Spleen (tissue), 7 donors: ENCODE measurements around the gene PLEKHA3.

ENCODE experiments used
- CTCF ChIP-seq, 11 experiments: fragments of 200-600 bp in 7 of 11; fragments of 450-650 bp in 4 of 11; sonication (generic) in 4 of 11; IDR thresholded peaks in 8 of 11; conservative IDR thresholded peaks in 3 of 11; 1 replicate in 7 of 11; 2 replicates in 4 of 11; pipeline versions ENCODE4 v1.4.0 to v1.8.0; 2016 to 2021; ENCODE audit warnings: antibody characterized with exemption in 11 of 11, inconsistent platforms in 4 of 11, mild to moderate bottlenecking in 1 of 11
- POLR2A ChIP-seq, 3 donors: fragments of 450-650 bp; IDR thresholded peaks; one replicate each; pipeline ENCODE4 v1.5.1; 2017; ENCODE audit warnings: antibody characterized with exemption in 3 of 3, mild to moderate bottlenecking in 1 of 3
- donor health status: DM: no; HTN: no; CAD: no; lungs with moderate emphysema.
- donor health status: DM: no; HTN: no; CAD: no.
- donor health status: DM: no; HTN: no; CAD: no.

DNA sequence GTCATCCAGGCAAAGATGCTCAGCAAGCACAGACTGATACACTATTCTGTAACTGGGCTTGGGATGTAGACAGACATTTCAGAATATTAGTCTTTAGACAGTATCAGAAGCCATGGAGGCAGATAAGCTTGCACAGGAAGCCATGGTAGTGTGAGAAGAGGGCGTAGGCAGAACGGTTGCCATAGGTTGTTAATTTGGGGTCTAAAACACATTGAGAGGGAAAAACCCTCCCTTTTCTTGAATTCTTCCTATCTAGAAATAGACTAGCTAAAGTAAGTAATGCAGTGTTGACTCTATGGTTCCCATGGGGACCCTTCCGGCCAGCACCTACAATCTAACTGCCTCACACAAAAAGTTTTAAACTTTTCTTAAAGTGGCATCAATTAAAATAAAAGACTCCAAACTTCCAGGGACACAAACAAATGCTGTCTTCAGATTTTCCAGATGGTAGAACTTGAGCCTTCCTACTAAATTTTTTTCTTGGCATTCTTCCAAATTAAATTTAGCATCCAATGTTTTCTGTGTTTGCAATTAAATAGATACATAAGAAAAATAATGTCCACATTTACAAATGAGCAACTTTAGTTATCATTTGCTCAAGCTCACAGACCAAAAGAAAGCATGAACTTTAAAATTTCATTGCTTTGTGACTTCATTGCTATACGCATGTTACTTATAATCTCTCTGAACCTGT is 31.1 kb upstream of the PLEKHA3 start:
- TF ChIP-seq POLR2A (IDR thresholded peaks at IDR 0.05), result no peak
- no peak for TF ChIP-seq CTCF (IDR thresholded peaks at IDR 0.05 in 8 of 11, conservative IDR thresholded peaks at IDR 0.05 in 3 of 11)
